Retinal pigment epithelial cell (primary cell): ENCODE data around the gene LSM11.

ENCODE experiments used
- DNase-seq: peaks from one replicate; pipeline ENCODE4 v3.0.0-alpha.2; 2010; ENCODE audit warnings: low read depth
- H3K4me3 ChIP-seq: 2 replicates; pipeline ENCODE4 v1.5.1; 2011; ENCODE audit warnings: mild to moderate bottlenecking, low read length, control low read depth, moderate library complexity
- TF ChIP-seq, protein P1 (sequence below): conservative IDR thresholded peaks from 2 replicates; pipeline ENCODE4 v1.5.1; 2011; ENCODE audit warnings: low read depth, low read length, control low read depth, inconsistent platforms

Gene LSM11

GRCh38 chr5:157747766-157748700 is 4.5 kb downstream of the LSM11 start:
- TF ChIP-seq, protein P1, sequence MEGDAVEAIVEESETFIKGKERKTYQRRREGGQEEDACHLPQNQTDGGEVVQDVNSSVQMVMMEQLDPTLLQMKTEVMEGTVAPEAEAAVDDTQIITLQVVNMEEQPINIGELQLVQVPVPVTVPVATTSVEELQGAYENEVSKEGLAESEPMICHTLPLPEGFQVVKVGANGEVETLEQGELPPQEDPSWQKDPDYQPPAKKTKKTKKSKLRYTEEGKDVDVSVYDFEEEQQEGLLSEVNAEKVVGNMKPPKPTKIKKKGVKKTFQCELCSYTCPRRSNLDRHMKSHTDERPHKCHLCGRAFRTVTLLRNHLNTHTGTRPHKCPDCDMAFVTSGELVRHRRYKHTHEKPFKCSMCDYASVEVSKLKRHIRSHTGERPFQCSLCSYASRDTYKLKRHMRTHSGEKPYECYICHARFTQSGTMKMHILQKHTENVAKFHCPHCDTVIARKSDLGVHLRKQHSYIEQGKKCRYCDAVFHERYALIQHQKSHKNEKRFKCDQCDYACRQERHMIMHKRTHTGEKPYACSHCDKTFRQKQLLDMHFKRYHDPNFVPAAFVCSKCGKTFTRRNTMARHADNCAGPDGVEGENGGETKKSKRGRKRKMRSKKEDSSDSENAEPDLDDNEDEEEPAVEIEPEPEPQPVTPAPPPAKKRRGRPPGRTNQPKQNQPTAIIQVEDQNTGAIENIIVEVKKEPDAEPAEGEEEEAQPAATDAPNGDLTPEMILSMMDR = no peak
- DNase-seq = no peak
- no peak overlapping the region for H3K4me3 ChIP-seq

DNA sequence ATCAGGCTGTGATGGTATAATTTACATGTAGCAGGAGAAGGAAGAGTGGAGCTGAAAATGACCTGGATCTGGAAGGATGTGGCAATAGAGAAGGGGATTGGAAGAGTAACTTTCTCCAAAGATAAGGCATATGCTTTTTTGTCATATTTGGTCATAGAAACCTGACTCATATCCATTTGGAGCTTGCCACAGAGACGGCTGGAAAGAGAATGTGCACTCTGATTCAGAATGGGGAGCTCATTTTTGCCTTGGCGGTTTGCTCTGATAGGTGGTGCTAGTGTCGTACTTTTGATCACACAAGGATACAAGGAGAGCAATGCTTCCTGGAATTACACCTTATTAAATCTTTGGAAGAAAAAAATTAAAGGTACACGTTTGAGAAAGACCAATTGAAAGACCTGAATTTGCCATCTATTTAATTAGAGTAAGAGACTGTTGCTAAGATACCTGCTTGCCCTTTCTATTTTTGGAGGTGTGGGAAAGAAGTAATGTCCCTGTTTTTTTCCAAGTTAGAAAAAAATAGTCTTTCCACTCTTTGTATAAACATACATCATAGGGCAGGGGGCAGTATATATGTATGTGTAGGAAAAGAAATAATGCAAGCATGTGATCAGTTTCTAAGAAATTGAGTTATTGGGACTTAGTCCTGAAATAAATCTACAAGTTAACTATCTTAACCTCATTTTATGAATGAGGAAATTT is 5.4 kb downstream of the LSM11 start:
- DNase-seq = peak; percentile 37
- H3K4me3 ChIP-seq = no peak overlapping the region
- TF ChIP-seq, protein P1 = peak; percentile 4

GRCh38 chr5:157749462-157749799 is 5.9 kb downstream of the LSM11 start:
- H3K4me3 ChIP-seq = no peak overlapping the region
- TF ChIP-seq, protein P1 = no peak
- DNase-seq = no peak

- TF ChIP-seq, protein P1 = no peak
- DNase-seq = no peak
- no peak overlapping the region for H3K4me3 ChIP-seq
Measured at GRCh38 chr5:157750320-157750719, 6.8 kb downstream of the LSM11 start.

DNA sequence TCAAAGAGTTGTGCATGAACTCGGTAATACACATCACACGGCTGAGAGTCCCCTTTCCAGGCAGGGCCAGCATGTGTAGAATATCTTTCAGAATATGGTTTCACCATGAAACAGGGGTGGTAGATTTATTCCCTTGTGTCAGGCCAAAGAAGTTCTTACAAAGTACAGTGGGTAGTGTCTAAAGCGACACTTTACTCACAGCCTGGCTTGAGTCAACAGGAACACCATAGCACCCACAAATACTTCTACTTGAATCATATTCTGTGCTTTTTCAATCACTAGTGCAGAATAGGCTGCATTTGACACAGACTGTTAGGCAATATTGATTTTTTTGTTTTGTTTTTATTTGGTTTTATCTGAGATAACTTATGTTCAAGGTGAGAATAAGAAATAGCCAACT is 12.6 kb downstream of the LSM11 start:
- TF ChIP-seq, protein P1 = no peak
- DNase-seq = no peak
- H3K4me3 ChIP-seq = no peak overlapping the region

- H3K4me3 ChIP-seq = no peak overlapping the region
- DNase-seq = no peak
- TF ChIP-seq, protein P1 = no peak
Measured at GRCh38 chr5:157758706-157759105, 15.2 kb downstream of the LSM11 start.
